AG09319 (cell line): Measurements from ENCODE around the gene CNOT8.

ENCODE experiments used
- DNase-seq: peaks from one replicate; pipeline ENCODE4 v3.0.0-alpha.2; 2010; ENCODE audit warnings: low read depth; ENCODE audit errors: extremely low read depth
- TF ChIP-seq, protein P1 (sequence below): IDR thresholded peaks from 2 replicates; pipeline ENCODE4 v1.5.1; 2011; ENCODE audit warnings: low read depth, mild to moderate bottlenecking, inconsistent platforms, low read length, moderate library complexity

Gene CNOT8

DNA sequence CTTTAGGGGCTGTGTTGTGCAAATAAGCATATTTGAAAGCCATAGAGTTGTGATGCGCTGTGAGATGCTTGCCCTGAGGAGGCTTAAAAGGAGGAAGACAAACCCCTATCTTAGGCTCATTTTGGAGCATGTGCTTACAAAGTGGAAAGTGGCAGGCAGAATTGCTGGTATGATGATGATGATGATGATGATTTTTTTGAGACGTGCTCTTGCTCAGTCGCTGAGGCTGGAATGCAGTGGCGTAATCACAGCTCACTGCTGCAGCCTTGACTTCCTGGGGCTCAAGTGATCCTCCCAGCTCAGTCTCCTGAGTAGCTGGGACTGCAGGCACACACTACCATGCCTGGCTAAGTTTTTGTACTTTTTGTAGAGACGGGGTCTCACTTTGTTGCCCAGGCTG is 1.7 kb downstream of the CNOT8 start:
- TF ChIP-seq, protein P1, sequence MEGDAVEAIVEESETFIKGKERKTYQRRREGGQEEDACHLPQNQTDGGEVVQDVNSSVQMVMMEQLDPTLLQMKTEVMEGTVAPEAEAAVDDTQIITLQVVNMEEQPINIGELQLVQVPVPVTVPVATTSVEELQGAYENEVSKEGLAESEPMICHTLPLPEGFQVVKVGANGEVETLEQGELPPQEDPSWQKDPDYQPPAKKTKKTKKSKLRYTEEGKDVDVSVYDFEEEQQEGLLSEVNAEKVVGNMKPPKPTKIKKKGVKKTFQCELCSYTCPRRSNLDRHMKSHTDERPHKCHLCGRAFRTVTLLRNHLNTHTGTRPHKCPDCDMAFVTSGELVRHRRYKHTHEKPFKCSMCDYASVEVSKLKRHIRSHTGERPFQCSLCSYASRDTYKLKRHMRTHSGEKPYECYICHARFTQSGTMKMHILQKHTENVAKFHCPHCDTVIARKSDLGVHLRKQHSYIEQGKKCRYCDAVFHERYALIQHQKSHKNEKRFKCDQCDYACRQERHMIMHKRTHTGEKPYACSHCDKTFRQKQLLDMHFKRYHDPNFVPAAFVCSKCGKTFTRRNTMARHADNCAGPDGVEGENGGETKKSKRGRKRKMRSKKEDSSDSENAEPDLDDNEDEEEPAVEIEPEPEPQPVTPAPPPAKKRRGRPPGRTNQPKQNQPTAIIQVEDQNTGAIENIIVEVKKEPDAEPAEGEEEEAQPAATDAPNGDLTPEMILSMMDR, result no peak
- DNase-seq, result no peak

DNA sequence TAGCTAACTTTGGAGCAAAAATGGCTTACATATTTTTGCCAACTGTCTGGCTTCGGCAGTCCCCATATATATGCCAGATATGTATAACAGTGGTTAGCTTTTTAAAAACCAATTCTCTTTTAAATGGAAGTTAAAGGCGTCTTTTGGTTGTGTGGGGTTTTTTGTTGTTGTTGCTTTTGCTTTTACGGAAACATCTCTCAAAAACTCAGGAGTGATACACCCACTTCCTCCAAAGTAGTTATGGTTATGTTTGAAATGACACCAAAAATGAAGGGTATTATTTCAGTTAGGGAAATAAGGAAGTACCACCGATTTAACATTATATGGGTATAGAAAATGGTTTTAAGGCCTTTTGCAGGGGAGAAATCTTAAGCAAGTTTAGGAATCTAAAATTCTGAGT is 2.3 kb downstream of the CNOT8 start:
- TF ChIP-seq, protein P1, result no peak
- DNase-seq, result no peak

DNA sequence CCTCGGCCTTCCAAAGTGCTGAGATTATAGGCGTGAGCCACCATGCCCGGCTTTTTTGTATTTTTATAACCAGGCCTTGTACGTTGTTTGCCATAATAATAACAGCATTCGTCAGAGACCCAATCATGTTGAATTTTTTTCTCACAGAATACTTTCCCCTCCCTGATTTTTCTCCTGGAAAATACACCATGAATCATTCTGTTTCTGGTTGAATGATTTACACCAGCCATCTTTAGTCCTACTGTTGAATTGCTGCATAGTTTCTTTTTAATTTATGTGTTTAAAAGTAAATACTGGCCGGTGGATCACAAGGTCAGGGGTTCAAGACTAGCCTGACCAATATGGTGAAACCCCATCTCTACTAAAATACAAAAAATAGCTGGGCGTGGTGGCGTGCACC is 3.5 kb downstream of the CNOT8 start:
- DNase-seq, result no peak
- TF ChIP-seq, protein P1, result no peak

DNA sequence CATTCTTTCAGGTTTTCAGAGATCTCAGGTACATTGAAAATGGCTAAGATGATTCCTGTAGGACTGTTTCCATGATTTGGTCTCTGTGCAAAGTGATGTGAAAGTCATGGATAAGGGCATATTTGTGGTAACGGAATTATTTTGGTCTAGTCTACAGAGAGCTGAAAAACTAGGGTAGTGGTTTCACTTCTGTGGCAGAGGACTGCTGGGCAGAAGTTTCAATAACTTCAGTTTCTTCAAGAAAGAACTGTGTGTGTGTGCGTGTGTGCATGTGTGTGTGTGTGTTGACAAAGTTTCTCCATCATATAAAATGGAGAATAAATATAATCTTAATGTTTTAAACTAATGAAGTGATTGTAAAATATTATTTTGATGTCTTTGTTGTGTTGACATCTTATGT is 4.3 kb downstream of the CNOT8 start:
- no peak for DNase-seq

DNA sequence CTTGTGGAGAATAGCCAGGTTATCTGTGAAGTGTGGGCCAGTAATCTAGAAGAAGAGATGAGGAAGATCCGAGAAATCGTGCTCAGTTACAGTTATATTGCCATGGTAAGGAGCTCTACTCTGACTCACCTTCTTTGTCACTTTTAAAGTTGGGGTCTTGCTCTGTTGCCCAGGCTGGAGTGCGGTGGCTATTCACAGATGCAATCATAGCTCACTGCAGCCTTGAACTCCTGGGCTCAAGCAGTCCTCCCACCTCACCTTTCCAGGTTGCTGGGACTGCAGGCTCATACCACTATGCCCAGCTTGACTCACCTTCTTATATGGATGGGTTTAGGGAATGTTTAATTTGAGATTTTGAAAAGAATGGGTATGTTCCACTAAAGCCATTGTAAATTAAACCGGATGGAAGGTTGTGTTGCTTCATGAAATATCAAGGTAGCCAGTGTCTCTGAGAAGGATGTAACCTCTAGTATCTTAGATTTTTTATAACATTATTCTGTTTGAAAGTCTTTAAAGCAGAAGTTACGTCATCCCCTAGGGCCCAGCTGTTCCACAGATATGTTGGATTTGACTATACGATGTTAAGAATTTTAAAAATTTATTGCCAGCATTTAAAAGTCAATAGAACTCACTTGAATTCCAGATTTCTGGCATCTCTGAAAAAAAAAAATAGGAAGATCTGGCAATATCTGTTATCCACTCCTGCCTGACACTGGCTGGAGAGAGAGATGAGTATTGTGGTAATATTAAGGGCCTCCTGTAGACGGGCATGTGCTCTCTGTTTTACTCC is 5.1 kb downstream of the CNOT8 start:
- DNase-seq, result no peak
- TF ChIP-seq, protein P1, result no peak

More for the DNA sequence above, 4.3 kb downstream of the CNOT8 start:
- TF ChIP-seq, protein P1, result no peak

DNA sequence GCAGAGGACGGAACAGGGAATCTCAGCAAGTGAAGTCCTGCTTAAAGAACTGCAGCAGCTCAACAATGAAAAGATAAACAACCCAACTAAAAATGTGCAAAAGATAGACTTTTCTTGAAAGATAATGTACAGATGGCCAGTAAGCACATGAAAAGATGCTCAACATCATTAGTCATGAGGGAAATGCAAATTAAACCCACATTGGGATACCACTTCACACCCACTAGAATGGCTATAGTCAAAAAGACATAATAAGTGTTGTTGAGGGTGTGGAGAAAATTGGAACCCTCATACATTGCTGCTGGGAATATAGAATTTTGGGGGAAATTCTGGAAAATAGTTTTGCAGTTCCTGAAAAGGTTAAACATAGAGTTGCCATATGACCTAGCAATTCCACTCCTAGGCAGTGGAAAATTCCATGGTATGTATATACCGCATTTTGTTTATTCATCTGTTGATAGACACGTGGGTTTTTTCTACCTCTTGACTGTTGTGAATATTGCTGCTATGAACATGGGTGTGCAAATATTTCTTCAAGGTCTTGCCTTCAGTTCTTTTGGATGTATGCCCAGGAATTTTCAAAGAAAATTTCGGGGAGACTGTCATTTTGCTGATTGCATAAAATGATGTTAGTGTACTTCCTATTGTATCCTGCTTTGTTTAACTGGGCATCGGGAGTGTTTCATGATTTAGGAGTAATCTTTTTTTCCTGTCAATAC is 7.2 kb downstream of the CNOT8 start:
- no peak for DNase-seq
- TF ChIP-seq, protein P1, result no peak

DNA sequence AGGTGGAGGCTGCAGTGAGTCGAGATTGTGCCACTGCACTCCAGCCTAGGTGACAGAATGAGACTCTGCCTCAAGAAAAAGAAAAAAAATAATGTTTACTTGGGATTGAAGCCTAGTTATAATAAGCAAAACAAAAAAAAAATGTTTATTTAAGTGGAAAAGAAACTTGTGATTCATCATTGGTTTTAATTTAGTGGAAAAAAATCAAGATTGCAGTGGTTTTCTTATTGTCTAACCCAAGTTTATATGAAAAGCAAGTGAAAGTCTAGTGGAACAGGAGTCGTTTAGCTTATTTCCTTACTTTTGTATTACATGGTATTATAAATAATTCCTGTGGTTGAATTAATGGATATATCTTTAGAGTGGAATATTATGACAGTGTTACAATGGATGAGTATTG is 8.4 kb downstream of the CNOT8 start:
- TF ChIP-seq, protein P1, result no peak
- DNase-seq, result no peak
